A673 (cell line): ENCODE measurements around the gene RNF208. TPM values are rescaled to one million over a fixed set of nuclear protein-coding genes. Genes with fewer than 3 reads are reported as not detected.

Experiments used
- BruUV-seq: library from RNA; stranded (reverse); fragments of 400-500 nt; replicated peaks from 2 replicates; lab custom pipeline; 2021; lab: Mats Ljungman, UMichigan
- CTCF ChIA-PET: fragments of 300-600 bp; sonication (Branson Sonifier 250); formaldehyde crosslinking; loops from one replicate; lab custom pipeline; 2022; ENCODE audit warnings: antibody characterized with exemption; lab: Charles Lee
- POLR2A ChIA-PET: fragments of 300-600 bp; sonication (Branson Sonifier 250); formaldehyde crosslinking; loops from one replicate; lab custom pipeline; 2022; ENCODE audit warnings: antibody characterized with exemption; ENCODE audit not compliant: low non-redundant PET; lab: Charles Lee
- DNase-seq: peaks from one replicate; pipeline ENCODE4 v3.0.0-alpha.2; 2015; ENCODE audit warnings: low spot score
- H3K27ac ChIP-seq: fragments of 200-600 bp; sonication (generic); 2 replicates; pipeline ENCODE4 v1.5.1; 2016; ENCODE audit warnings: mixed run types, low read depth, mild to moderate bottlenecking, mixed read lengths, antibody characterized with exemption, low read length; ENCODE audit not compliant: poor library complexity, severe bottlenecking
- H3K27me3 ChIP-seq: fragments of 200-600 bp; sonication (generic); replicated peaks from 2 replicates; pipeline ENCODE4 v1.6.1; 2017; ENCODE audit warnings: mixed run types, low read depth, mild to moderate bottlenecking, mixed read lengths, antibody characterized with exemption, low read length; ENCODE audit not compliant: insufficient read depth, poor library complexity
- H3K36me3 ChIP-seq: fragments of 200-600 bp; sonication (generic); 2 replicates; pipeline ENCODE4 v1.6.1; 2016; ENCODE audit warnings: mixed run types, mild to moderate bottlenecking, mixed read lengths, antibody characterized with exemption, low read length; ENCODE audit not compliant: insufficient read depth, poor library complexity, severe bottlenecking
- H3K4me1 ChIP-seq: fragments of 200-600 bp; sonication (generic); 2 replicates; pipeline ENCODE4 v1.6.1; 2017; ENCODE audit warnings: mixed run types, mild to moderate bottlenecking, mixed read lengths, antibody characterized with exemption, low read length; ENCODE audit not compliant: insufficient read depth, poor library complexity, severe bottlenecking
- H3K4me3 ChIP-seq: fragments of 200-600 bp; sonication (generic); 2 replicates; pipeline ENCODE4 v1.5.1; 2016; ENCODE audit warnings: low read depth, mixed run types, mild to moderate bottlenecking, mixed read lengths, low read length; ENCODE audit not compliant: poor library complexity, severe bottlenecking
- H3K9me3 ChIP-seq: fragments of 200-600 bp; sonication (generic); 2 replicates; pipeline ENCODE4 v1.6.1; 2016; ENCODE audit warnings: mixed run types, low read depth, mild to moderate bottlenecking, mixed read lengths, antibody characterized with exemption, low read length; ENCODE audit not compliant: poor library complexity, severe bottlenecking
- CTCF ChIP-seq: fragments of 300-800, 200-600 bp; sonication (generic); conservative IDR thresholded peaks from 2 replicates; pipeline ENCODE4 v1.5.1; 2017; ENCODE audit warnings: low read depth, mild to moderate bottlenecking, antibody characterized with exemption, low read length, moderate library complexity, mixed read lengths
- EZH2 ChIP-seq: fragments of 200-600 bp; sonication (generic); IDR thresholded peaks from 2 replicates; pipeline ENCODE4 v1.6.1; 2017; ENCODE audit warnings: borderline replicate concordance, low read depth, mild to moderate bottlenecking, mixed read lengths, antibody characterized with exemption, low read length; ENCODE audit not compliant: poor library complexity, severe bottlenecking
- intact Hi-C: fragments of 100-400 bp; cut with micrococcal nuclease; formaldehyde crosslinking; loops from one replicate; pipeline ENCODE4 v1.10.0; 2022; ENCODE audit not compliant: unreplicated experiment
- total RNA-seq: library from RNA; stranded (reverse); gene quantifications from 2 replicates; pipeline ENCODE4 v1.2.3, GENCODE V29; 2021

RNF208 gene
- total RNA-seq, 1 experiment from 2014 or later = 13.7 TPM

GRCh38 chr9:137202966-137203365 is 19.1 kb downstream of the RNF208 start:
- Histone ChIP-seq H3K4me3 (no peak overlapping the region), H3K4me1 (peaks cover 43% of the 10 kb centered on the region), H3K27ac (no peak overlapping the region), H3K9me3 (no peaks in the 10 kb centered on the region), H3K36me3 (peaks cover 6% of the 10 kb centered on the region), H3K27me3 (no peaks in the 10 kb centered on the region)
- CTCF ChIA-PET = no interaction called here
- no peak for TF ChIP-seq CTCF
- no peak for TF ChIP-seq EZH2
- DNase-seq = no peak
- intact Hi-C loops = no loop called here
- POLR2A ChIA-PET = no interaction called here
- no TSS peak for BruUV-seq

- peak overlapping the region; percentile 76 for H3K27ac ChIP-seq
- intact Hi-C loops = loop anchor here (2.0 kb wide), 1 partner anchor 39 kb away; the partner anchor contains the start of gene TUBB4B
- no TSS peak for BruUV-seq
Measured at GRCh38 chr9:137201205-137201868, 20.7 kb downstream of the RNF208 start.

More at GRCh38 chr9:137201205-137201868, 20.7 kb downstream of the RNF208 start:
- Histone ChIP-seq H3K9me3 (no peaks in the 10 kb centered on the region), H3K27me3 (no peaks in the 10 kb centered on the region), H3K4me3 (peak overlapping the region; percentile 59), H3K36me3 (peaks cover 6% of the 10 kb centered on the region), H3K4me1 (peaks cover 37% of the 10 kb centered on the region)
- POLR2A ChIA-PET = no interaction called here
- CTCF ChIA-PET = interaction anchor here (0.6 to 1.0 kb wide), 3 partner anchors 12 to 35 kb away, joined by 3 to 9 read pairs (median 4); no protein-coding TSS in a partner anchor
- TF ChIP-seq CTCF = no peak
- TF ChIP-seq EZH2 = no peak
- DNase-seq = no peak
